Activated B cell treated with CpG ODN at 0.5 μM for 24 hours (primary cell): ENCODE measurements around the gene MAP3K10. TPM values are rescaled to one million over a fixed set of nuclear protein-coding genes. Genes with fewer than 3 reads are reported as not detected.

ENCODE experiments used
- ATAC-seq: fragments of 200-7000 bp; cut with Tn5 transposase; one replicate; pipeline ENCODE4 v1.10.0; 2021; ENCODE audit warnings: low read depth, mild to moderate bottlenecking, moderate library complexity
- CTCF ChIA-PET: fragments of 350-600 bp; sonication (Branson Sonifier 250); formaldehyde crosslinking; loops from one replicate; lab custom pipeline; 2021; ENCODE audit warnings: antibody characterized with exemption; lab: Charles Lee
- POLR2A ChIA-PET: fragments of 350-600 bp; sonication (Branson Sonifier 250); formaldehyde crosslinking; loops from one replicate; lab custom pipeline; 2021; ENCODE audit warnings: antibody characterized with exemption; lab: Charles Lee
- DNase-seq: peaks from one replicate; pipeline ENCODE4 v3.0.0; 2022
- H3K27ac Mint-ChIP-seq: one replicate; pipeline ENCODE4 v1.8.0; 2020; ENCODE audit warnings: mixed read lengths
- H3K27me3 Mint-ChIP-seq: one replicate; pipeline ENCODE4 v1.8.0; 2021; ENCODE audit warnings: mixed read lengths
- H3K36me3 Mint-ChIP-seq: one replicate; pipeline ENCODE4 v1.8.0; 2021; ENCODE audit warnings: low read depth, mixed read lengths
- H3K4me1 Mint-ChIP-seq: one replicate; pipeline ENCODE4 v1.8.0; 2021; ENCODE audit warnings: mixed read lengths
- H3K4me3 Mint-ChIP-seq: one replicate; pipeline ENCODE4 v1.8.0; 2020; ENCODE audit warnings: mild to moderate bottlenecking, mixed read lengths
- H3K9me3 Mint-ChIP-seq: one replicate; pipeline ENCODE4 v1.8.0; 2020; ENCODE audit warnings: mixed read lengths
- intact Hi-C: fragments of 100-400 bp; cut with micrococcal nuclease; formaldehyde crosslinking; loops from one replicate; pipeline ENCODE4 v1.15.1; 2024
- total RNA-seq: library from RNA; stranded (reverse); gene quantifications from 2 replicates; pipeline ENCODE4 v1.2.3, GENCODE V29; 2022
- TF ChIP-seq, protein P1 (sequence below): fragments of 200-600 bp; IDR thresholded peaks from one replicate; pipeline ENCODE4 v1.8.0; 2022; ENCODE audit warnings: antibody characterized with exemption, mild to moderate bottlenecking

The MAP3K10 gene
- total RNA-seq, 1 donor from 2014 or later, result 20.5 TPM

DNA sequence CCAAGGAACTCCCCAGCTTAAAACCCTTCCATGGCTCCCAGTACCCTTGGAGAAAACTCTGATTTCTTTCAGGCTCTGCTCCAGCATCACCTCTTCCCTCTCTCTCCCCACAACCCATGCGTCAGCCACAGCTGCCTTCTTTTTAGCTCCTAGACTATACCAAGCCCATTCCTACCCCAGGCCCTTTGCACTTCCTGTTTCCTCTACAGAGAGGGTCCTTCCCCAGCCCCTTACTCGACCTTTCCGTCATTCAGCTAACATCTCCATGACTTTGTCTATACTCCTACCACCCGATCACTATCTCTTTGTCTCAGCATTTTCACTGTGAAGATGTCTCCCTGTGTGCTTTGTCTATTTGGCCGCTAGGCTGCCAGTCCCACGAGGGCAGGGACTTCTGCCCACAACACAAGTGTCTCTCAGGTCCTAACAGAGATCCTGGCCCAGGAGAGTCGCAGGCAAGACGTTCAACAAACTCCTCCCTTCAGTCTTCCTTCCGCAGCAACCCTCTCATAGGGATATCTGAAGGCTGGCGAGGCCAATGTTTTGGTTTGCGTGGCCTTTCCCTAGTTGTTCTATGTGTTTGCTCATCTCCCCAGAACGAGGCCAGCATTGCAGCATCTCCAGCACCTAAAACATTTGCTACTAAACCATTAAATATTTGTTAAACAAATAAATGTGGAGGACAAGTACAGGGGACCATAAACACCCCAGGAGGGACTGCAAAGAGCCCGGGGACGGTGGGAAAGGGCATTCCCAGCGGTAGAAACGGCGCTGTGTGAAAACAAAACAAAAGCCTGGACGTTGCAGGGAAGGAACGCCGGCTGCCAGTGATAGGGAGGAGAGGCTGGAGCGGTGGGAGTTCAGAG lies 34.4 kb downstream of the MAP3K10 start:
- ATAC-seq, result no peak
- Mint-ChIP-seq H3K9me3 (peaks cover 3% of the 10 kb centered on the region), H3K27me3 (peaks cover 31% of the 10 kb centered on the region), H3K36me3 (no peaks in the 10 kb centered on the region), H3K27ac (no peak overlapping the region), H3K4me3 (peak overlapping the region; percentile 33), H3K4me1 (peaks cover 18% of the 10 kb centered on the region)
- no peak for DNase-seq
- TF ChIP-seq, protein P1, sequence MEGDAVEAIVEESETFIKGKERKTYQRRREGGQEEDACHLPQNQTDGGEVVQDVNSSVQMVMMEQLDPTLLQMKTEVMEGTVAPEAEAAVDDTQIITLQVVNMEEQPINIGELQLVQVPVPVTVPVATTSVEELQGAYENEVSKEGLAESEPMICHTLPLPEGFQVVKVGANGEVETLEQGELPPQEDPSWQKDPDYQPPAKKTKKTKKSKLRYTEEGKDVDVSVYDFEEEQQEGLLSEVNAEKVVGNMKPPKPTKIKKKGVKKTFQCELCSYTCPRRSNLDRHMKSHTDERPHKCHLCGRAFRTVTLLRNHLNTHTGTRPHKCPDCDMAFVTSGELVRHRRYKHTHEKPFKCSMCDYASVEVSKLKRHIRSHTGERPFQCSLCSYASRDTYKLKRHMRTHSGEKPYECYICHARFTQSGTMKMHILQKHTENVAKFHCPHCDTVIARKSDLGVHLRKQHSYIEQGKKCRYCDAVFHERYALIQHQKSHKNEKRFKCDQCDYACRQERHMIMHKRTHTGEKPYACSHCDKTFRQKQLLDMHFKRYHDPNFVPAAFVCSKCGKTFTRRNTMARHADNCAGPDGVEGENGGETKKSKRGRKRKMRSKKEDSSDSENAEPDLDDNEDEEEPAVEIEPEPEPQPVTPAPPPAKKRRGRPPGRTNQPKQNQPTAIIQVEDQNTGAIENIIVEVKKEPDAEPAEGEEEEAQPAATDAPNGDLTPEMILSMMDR, result no peak
- POLR2A ChIA-PET, result no interaction called here
- intact Hi-C loops, result no loop called here
- CTCF ChIA-PET, result no interaction called here

DNA sequence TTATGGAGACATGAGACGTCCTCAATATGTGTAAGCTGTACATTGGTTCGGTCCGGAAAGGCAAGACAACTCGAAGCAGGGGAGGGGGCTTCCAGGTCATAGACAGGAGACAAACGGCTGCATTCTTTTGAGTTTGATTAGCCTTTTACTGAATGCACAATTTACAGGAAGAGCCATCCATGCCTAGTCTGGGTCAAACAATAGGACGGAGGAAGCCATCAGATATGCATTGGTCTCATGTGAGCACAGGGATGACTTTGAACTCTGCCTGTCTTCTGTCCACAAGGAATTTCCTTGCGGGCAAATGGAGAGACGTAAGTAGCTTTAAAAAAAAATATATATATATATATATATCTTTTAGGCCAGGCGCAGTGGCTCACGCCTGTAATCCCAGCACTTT lies 37.1 kb downstream of the MAP3K10 start:
- Mint-ChIP-seq H3K9me3 (no peaks in the 10 kb centered on the region), H3K27ac (no peak overlapping the region), H3K27me3 (peaks cover 24% of the 10 kb centered on the region), H3K4me1 (peaks cover 13% of the 10 kb centered on the region), H3K36me3 (peaks cover 3% of the 10 kb centered on the region), H3K4me3 (no peak overlapping the region)
- TF ChIP-seq, protein P1, result no peak
- DNase-seq, result no peak
- POLR2A ChIA-PET, result interaction anchor here (0.9 kb wide), 1 partner anchor 51 kb away, joined by 3 read pairs; no protein-coding TSS in a partner anchor
- no peak for ATAC-seq
- intact Hi-C loops, result no loop called here
- CTCF ChIA-PET, result no interaction called here

DNA sequence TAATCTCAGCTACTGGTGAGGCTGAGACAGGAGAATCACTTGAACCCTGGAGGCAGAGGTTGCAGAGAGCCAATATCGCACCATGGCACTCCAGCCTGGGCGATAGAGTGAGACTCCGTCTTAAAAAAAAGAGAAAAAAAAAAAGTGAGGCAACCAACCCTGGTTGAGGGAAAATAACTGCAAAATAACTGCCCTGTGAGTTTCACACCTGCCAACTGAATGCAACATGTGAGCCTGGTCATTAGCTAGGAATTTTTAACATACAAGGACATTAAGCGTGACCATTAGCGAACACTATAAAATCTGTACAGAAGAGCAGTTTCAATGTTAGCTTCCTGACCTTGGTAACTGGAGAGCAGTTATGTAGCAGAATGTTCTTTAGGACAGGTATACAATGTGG lies 37.6 kb downstream of the MAP3K10 start:
- H3K4me3 Mint-ChIP-seq, result no peak overlapping the region
- ATAC-seq (no peak), DNase-seq (no peak)
- H3K9me3 Mint-ChIP-seq, result no peaks in the 10 kb centered on the region
- ChIA-PET POLR2A (interaction anchor here (0.9 kb wide), 1 partner anchor 50 kb away, joined by 3 read pairs; no protein-coding TSS in a partner anchor), CTCF (no interaction called here)
- TF ChIP-seq, protein P1, result no peak
- H3K36me3 Mint-ChIP-seq, result peaks cover 7% of the 10 kb centered on the region
- intact Hi-C loops, result no loop called here
- H3K4me1 Mint-ChIP-seq, result peaks cover 13% of the 10 kb centered on the region
- H3K27me3 Mint-ChIP-seq, result peaks cover 23% of the 10 kb centered on the region
- H3K27ac Mint-ChIP-seq, result no peak overlapping the region

DNA sequence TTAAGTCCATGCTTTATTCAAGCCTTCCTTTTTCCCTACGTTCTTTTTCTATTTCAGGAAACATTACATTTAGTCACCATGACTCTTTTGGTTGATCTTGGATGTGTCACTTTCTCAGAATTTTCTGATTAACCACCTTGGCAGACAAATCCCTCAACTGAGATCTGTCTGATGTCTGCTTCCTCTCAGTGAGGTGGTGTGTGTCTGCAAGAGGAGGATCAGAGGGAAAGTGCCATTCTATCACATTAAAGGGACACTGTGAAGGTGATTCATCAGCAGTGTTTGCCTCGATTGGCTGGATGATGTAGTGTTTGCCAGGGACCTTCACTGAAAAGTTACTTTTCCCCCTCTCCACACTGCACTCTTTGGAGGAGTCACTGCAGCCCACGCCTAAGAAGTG lies 38.3 kb downstream of the MAP3K10 start:
- ChIA-PET CTCF (no interaction called here), POLR2A (no interaction called here)
- Mint-ChIP-seq H3K36me3 (peaks cover 12% of the 10 kb centered on the region), H3K4me3 (no peak overlapping the region), H3K27me3 (peaks cover 17% of the 10 kb centered on the region), H3K9me3 (no peaks in the 10 kb centered on the region), H3K4me1 (peaks cover 13% of the 10 kb centered on the region), H3K27ac (no peak overlapping the region)
- TF ChIP-seq, protein P1, result no peak
- DNase-seq (no peak), ATAC-seq (no peak)
- intact Hi-C loops, result no loop called here

DNA sequence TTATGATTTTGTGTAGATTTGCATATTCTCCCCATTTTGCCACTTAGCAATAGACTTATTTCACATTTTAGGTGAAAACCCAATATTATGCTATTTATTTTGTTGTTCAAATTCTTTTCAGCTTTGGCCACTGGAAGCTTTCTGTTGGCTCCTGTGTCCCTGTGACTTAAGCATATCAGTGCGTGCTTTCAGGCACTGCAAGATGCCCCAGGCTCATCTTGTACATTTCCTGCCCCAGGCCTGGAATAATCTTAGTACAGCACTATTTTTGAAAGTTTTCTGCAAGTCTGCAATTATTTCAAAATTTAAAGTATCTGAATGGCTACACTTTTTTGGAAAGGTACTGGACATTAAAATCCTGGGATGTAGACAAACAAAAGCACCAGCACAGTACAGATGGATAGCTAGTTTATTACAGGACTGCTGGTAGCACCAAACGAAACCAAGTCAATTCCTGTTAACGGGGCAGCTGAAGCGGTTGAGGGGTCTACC lies 38.7 kb downstream of the MAP3K10 start:
- intact Hi-C loops, result no loop called here
- Mint-ChIP-seq H3K27me3 (peaks cover 14% of the 10 kb centered on the region), H3K4me1 (peaks cover 13% of the 10 kb centered on the region), H3K9me3 (no peaks in the 10 kb centered on the region), H3K36me3 (peaks cover 16% of the 10 kb centered on the region), H3K4me3 (no peak overlapping the region), H3K27ac (no peak overlapping the region)
- ChIA-PET POLR2A (no interaction called here), CTCF (interaction anchor here (0.5 kb wide), 1 partner anchor 50 kb away, joined by 3 read pairs; no protein-coding TSS in a partner anchor)
- ATAC-seq, result no peak
- DNase-seq, result no peak
- TF ChIP-seq, protein P1, result no peak
